ENCODE results near the gene RAB3GAP1.
"Not testable (repeated sequence)": the region's sequence is repeated elsewhere in the genome, so short reads cannot be mapped to it uniquely, and the experiment has no call there.

DNA sequence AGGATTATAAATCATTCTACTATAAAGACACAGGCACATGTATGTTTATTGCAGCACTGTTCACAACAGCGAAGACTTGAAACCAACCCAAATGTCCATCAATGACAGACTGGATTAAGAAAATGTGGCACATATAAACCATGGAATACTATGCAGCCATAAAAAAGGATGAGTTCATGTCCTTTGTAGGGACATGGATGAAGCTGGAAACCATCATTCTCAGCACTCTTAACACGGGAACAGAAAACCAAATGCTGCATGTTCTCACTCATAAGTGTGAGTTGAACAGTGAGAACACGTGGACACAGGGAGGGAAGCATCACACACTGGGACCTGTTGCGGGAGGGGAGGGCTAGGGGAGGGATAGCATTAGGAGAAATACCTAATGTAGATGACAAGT is 37.5 kb downstream of the RAB3GAP1 start:
- TF ChIP-seq, protein P1, sequence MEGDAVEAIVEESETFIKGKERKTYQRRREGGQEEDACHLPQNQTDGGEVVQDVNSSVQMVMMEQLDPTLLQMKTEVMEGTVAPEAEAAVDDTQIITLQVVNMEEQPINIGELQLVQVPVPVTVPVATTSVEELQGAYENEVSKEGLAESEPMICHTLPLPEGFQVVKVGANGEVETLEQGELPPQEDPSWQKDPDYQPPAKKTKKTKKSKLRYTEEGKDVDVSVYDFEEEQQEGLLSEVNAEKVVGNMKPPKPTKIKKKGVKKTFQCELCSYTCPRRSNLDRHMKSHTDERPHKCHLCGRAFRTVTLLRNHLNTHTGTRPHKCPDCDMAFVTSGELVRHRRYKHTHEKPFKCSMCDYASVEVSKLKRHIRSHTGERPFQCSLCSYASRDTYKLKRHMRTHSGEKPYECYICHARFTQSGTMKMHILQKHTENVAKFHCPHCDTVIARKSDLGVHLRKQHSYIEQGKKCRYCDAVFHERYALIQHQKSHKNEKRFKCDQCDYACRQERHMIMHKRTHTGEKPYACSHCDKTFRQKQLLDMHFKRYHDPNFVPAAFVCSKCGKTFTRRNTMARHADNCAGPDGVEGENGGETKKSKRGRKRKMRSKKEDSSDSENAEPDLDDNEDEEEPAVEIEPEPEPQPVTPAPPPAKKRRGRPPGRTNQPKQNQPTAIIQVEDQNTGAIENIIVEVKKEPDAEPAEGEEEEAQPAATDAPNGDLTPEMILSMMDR (conservative IDR thresholded peaks at IDR 0.05; ENCODE audit: low read length) = not testable (repeated sequence)
- not testable (repeated sequence) for TF ChIP-seq EZH2phosphoT487 (IDR thresholded peaks at IDR 0.05; ENCODE audit: borderline replicate concordance, low read depth, low read length)
